Activated naive CD4-positive, alpha-beta T cell treated with anti-CD3 and anti-CD28 coated beads for 36 hours (primary cell): Measurements from ENCODE around the gene ACE. TPM values are rescaled to one million over a fixed set of nuclear protein-coding genes. Genes with fewer than 3 reads are reported as not detected.

ENCODE experiments used
- CTCF ChIA-PET: fragments of 350-600 bp; sonication (Branson Sonifier 250); formaldehyde crosslinking; loops from one replicate; lab custom pipeline; 2021; ENCODE audit warnings: antibody characterized with exemption; lab: Charles Lee
- DNase-seq: peaks from one replicate; pipeline ENCODE4 v3.0.0-alpha.2; 2020
- H3K27ac Mint-ChIP-seq: one replicate; pipeline ENCODE4 v1.8.0; 2021; ENCODE audit warnings: mild to moderate bottlenecking, mixed read lengths
- H3K27me3 Mint-ChIP-seq: one replicate; pipeline ENCODE4 v1.8.0; 2021; ENCODE audit warnings: low read depth, mixed read lengths
- H3K36me3 Mint-ChIP-seq: one replicate; pipeline ENCODE4 v1.8.0; 2021; ENCODE audit warnings: low read depth, mixed read lengths
- H3K4me1 Mint-ChIP-seq: one replicate; pipeline ENCODE4 v1.8.0; 2021; ENCODE audit warnings: low read depth, mixed read lengths
- H3K4me3 Mint-ChIP-seq: one replicate; pipeline ENCODE4 v1.8.0; 2021; ENCODE audit warnings: mild to moderate bottlenecking, moderate library complexity, mixed read lengths
- H3K9me3 Mint-ChIP-seq: one replicate; pipeline ENCODE4 v1.8.0; 2021; ENCODE audit warnings: mixed read lengths
- intact Hi-C: fragments of 100-400 bp; cut with micrococcal nuclease; formaldehyde crosslinking; loops from one replicate; pipeline ENCODE4 v1.15.1; 2023
- total RNA-seq, 2 experiments: library from RNA; stranded (reverse); gene quantifications; one replicate each; pipeline ENCODE4 v1.2.3, GENCODE V29; 2021

The ACE gene
- total RNA-seq, 2 experiments from 2014 or later, result 0.12 to 0.50 TPM

DNA sequence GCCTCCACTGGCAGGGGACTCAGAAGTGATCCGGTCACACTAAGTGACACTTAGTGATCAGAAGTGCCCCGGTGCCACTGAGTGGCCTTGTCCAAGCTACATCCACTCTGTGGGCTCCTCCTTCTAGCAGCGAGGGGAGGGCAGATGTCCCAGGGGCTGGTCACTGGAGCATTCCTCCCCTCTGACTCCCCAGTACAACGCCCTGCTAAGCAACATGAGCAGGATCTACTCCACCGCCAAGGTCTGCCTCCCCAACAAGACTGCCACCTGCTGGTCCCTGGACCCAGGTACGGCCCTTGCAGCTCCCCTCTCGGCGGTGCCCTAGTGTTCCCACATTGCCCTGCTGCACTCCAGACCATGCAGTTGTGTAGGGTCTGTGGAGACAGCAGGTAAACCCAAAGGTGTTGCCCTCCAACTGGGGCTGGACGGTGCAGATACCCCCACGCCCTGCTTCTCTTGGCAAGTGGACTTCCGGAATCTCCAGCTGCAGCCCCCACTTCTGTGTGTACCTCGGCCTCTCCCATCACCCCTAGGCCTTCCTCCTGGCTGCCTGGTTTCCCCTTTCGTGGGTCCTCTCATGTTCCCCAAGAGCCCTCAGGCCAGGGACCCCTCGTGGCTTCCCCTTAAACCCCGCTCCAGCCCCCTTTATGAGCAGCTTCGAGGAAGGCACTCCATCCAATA, 2.1 kb downstream of the ACE start:
- Mint-ChIP-seq H3K4me3 (no peak overlapping the region), H3K4me1 (peaks cover 5% of the 10 kb centered on the region), H3K27ac (no peak overlapping the region), H3K9me3 (no peaks in the 10 kb centered on the region), H3K27me3 (peaks cover 34% of the 10 kb centered on the region), H3K36me3 (no peaks in the 10 kb centered on the region)
- peak; percentile 87 for DNase-seq
- intact Hi-C loops, result loop anchor here (1.0 to 2.0 kb wide), 2 partner anchors 32 to 54 kb away; partner anchors contain the start of gene CYB561
- CTCF ChIA-PET, result interaction anchor here (0.5 to 6.1 kb wide), 29 partner anchors 8 to 779 kb away, joined by 3 to 138 read pairs (median 4); partner anchors contain the start of gene CYB561

DNA sequence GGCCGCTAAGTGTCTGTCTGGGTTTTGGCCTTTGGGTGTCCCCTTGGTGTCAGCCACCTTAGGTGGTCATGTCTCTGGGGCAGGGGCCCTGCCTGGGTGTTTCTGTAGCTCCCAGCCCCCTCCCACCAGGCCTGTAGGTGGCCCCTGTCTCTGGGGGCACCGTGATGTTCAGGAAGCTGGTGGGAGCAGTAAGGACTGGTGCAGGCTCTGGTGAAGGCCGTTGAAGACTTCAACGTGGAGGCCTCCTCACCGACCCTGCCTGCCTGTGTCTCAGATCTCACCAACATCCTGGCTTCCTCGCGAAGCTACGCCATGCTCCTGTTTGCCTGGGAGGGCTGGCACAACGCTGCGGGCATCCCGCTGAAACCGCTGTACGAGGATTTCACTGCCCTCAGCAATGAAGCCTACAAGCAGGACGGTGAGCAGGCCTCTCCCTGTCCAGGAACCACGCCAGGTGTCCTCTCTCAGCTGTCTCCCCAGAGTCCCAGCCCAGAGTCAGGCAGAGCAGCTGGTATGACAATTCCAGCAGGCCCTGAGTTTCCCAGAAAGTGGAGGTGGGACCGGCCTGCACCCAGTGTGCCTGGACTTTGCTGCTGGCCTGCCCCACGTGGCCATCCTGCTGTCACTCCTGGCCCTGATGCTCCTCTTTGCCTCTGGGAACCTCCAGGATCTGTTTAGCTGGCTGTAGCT, 2.8 kb downstream of the ACE start:
- H3K4me1 Mint-ChIP-seq, result peaks cover 5% of the 10 kb centered on the region
- H3K36me3 Mint-ChIP-seq, result no peaks in the 10 kb centered on the region
- no peaks in the 10 kb centered on the region for H3K9me3 Mint-ChIP-seq
- intact Hi-C loops, result loop anchor here (1.0 to 2.0 kb wide), 2 partner anchors 33 to 54 kb away; partner anchors contain the start of gene CYB561
- peaks cover 34% of the 10 kb centered on the region for H3K27me3 Mint-ChIP-seq
- CTCF ChIA-PET, result interaction anchor here (0.5 to 6.1 kb wide), 23 partner anchors 8 to 779 kb away, joined by 3 to 138 read pairs (median 4); partner anchors contain the start of gene CYB561
- DNase-seq, result no peak
- no peak overlapping the region for H3K27ac Mint-ChIP-seq
- no peak overlapping the region for H3K4me3 Mint-ChIP-seq

DNA sequence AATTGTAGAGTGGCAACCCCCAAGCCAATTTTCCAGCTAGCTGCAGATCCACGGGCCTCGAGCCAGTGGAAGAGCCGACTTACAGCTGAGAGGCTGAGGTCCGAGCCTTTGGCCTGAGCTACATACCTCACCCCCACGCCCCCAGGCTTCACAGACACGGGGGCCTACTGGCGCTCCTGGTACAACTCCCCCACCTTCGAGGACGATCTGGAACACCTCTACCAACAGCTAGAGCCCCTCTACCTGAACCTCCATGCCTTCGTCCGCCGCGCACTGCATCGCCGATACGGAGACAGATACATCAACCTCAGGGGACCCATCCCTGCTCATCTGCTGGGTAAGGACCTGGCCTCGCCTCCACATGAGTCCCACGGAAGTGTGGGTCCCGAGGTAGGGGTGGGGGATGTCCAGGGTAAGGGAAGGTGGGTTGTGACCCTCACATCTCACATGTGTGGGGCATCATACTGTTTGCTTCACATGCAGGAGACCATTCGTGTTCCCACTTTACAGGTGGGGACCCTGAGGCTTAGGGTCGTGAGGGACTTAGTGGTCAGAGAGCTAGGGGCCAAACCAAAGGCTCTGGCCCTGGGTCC, 3.4 kb downstream of the ACE start:
- Mint-ChIP-seq H3K36me3 (no peaks in the 10 kb centered on the region), H3K27ac (no peak overlapping the region), H3K27me3 (peaks cover 30% of the 10 kb centered on the region), H3K4me3 (no peak overlapping the region), H3K4me1 (peaks cover 5% of the 10 kb centered on the region), H3K9me3 (no peaks in the 10 kb centered on the region)
- intact Hi-C loops, result no loop called here
- CTCF ChIA-PET, result interaction anchor here (0.8 to 6.1 kb wide), 8 partner anchors 11 to 137 kb away, joined by 3 to 138 read pairs (median 8); no protein-coding TSS in a partner anchor
- DNase-seq, result no peak

DNA sequence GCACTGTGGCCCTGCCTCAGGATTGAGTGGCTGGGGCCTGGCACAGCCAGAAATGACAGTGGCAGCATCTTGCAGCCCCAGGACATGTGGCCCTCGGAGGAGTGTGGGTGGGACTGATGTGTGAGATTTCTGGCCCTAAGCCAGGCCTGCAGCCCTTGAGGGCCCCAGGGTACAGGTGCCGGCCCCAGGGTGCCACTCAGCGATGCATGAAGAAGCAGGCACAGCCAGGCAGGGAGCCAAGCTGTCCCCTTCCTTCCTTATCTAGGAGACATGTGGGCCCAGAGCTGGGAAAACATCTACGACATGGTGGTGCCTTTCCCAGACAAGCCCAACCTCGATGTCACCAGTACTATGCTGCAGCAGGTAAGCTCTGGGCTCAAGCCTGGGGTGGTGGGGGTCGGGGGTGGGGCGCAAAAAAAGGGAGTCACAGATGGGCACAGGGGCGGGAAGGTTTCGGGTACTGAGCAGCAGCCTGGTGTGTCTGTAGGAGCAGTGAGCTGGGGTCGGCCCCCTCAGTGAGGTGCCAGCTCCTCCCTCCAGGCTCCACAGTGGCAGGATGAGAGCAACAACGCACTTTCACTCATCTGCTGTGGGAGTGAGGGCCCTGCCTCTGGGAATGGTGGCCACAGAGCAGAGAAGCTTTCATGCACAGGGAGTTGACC, 4.1 kb downstream of the ACE start:
- Mint-ChIP-seq H3K27me3 (peaks cover 23% of the 10 kb centered on the region), H3K27ac (no peak overlapping the region), H3K36me3 (no peaks in the 10 kb centered on the region)

DNA sequence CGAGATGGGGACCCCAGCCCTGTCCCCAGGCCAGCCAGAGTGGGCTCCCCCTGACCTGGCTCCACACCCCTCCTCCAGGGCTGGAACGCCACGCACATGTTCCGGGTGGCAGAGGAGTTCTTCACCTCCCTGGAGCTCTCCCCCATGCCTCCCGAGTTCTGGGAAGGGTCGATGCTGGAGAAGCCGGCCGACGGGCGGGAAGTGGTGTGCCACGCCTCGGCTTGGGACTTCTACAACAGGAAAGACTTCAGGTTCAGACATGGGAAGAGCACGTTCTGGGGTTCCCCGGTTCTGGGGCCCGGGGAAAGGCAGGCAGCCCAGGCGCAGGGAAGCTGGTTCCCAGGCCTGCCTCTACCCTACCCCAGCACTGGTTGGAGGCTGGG, 4.6 kb downstream of the ACE start:
- Mint-ChIP-seq H3K4me3 (no peak overlapping the region), H3K27me3 (peaks cover 20% of the 10 kb centered on the region), H3K36me3 (no peaks in the 10 kb centered on the region), H3K27ac (no peak overlapping the region), H3K9me3 (no peaks in the 10 kb centered on the region), H3K4me1 (peaks cover 5% of the 10 kb centered on the region)
- CTCF ChIA-PET, result interaction anchor here (0.7 to 6.1 kb wide), 3 partner anchors 13 to 62 kb away, joined by 3 to 138 read pairs (median 11); no protein-coding TSS in a partner anchor
- no peak for DNase-seq
- intact Hi-C loops, result no loop called here

More for the DNA sequence above, 4.1 kb downstream of the ACE start:
- intact Hi-C loops, result no loop called here
- peaks cover 5% of the 10 kb centered on the region for H3K4me1 Mint-ChIP-seq
- H3K9me3 Mint-ChIP-seq, result no peaks in the 10 kb centered on the region
- CTCF ChIA-PET, result interaction anchor here (2.9 to 6.1 kb wide), 3 partner anchors 12 to 62 kb away, joined by 10 to 138 read pairs (median 11); no protein-coding TSS in a partner anchor
- H3K4me3 Mint-ChIP-seq, result no peak overlapping the region
- DNase-seq, result no peak

DNA sequence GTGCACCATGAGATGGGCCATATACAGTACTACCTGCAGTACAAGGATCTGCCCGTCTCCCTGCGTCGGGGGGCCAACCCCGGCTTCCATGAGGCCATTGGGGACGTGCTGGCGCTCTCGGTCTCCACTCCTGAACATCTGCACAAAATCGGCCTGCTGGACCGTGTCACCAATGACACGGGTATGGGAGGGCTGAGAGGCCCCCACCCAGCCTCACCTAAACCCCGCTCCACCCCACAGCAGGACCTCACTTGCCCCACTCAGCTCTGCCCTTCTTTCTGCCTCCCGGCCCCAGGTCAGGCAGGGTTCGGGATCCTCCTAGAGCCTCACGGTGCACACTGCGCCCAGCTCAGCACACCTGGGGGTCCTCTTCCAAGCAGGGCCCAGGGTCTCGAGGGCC, 5.6 kb downstream of the ACE start:
- H3K36me3 Mint-ChIP-seq, result no peaks in the 10 kb centered on the region
- peaks cover 19% of the 10 kb centered on the region for H3K27me3 Mint-ChIP-seq
- intact Hi-C loops, result no loop called here
- CTCF ChIA-PET, result interaction anchor here (1.1 kb wide), 1 partner anchor 57 kb away, joined by 4 read pairs; no protein-coding TSS in a partner anchor
- H3K27ac Mint-ChIP-seq, result no peak overlapping the region
- no peak overlapping the region for H3K4me3 Mint-ChIP-seq
- H3K4me1 Mint-ChIP-seq, result peaks cover 4% of the 10 kb centered on the region
- no peaks in the 10 kb centered on the region for H3K9me3 Mint-ChIP-seq
- DNase-seq, result no peak

DNA sequence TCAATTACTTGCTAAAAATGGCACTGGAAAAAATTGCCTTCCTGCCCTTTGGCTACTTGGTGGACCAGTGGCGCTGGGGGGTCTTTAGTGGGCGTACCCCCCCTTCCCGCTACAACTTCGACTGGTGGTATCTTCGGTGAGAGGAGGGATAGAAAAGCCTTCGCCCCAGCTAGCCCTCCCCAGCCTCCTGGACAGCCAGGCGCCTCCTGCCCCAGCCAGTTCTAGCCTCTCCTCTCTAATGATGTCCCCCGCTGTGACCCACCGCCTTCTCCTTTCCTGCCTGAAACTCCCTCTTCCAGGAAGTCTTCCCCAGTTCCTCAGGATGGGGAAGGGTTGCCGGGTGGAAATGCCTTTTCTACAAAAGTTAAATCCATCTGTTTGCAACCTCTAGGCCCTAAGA, 6.2 kb downstream of the ACE start:
- Mint-ChIP-seq H3K4me3 (no peak overlapping the region), H3K4me1 (no peaks in the 10 kb centered on the region), H3K27ac (no peak overlapping the region), H3K9me3 (no peaks in the 10 kb centered on the region), H3K27me3 (peaks cover 14% of the 10 kb centered on the region), H3K36me3 (no peaks in the 10 kb centered on the region)
- intact Hi-C loops, result no loop called here
- CTCF ChIA-PET, result interaction anchor here (1.1 kb wide), 1 partner anchor 57 kb away, joined by 4 read pairs; no protein-coding TSS in a partner anchor
- no peak for DNase-seq

DNA sequence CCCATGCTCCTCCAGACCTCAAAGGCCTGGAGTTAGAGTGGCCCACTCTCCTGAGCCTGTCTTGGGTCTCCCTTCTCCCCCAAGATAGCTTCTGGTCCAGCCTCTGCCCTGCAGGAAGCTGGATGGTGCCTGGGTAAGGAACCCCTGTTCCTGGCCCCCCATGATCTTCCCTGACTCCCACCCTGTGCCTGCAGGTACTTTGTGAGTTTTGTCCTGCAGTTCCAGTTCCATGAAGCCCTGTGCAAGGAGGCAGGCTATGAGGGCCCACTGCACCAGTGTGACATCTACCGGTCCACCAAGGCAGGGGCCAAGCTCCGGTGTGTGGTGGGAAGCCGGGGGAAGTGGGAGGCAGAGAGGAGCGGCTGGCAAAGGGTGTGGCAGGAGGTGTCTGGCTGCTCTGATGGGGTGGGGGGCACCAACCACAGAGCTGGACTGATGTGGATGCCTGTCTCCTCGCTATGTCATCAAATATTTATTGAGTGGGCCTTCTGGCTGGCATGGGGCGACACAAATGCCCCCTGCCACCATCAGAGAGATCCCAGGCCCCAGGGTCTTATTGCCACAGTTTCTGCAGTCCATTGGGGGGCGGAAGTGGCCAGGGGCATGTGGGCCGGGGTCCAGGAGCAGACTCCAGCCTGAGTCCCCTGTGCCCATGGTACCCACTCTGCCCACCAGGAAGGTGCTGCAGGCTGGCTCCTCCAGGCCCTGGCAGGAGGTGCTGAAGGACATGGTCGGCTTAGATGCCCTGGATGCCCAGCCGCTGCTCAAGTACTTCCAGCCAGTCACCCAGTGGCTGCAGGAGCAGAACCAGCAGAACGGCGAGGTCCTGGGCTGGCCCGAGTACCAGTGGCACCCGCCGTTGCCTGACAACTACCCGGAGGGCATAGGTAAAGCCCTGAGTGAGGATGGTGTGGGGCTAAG, 7.1 kb downstream of the ACE start:
- Mint-ChIP-seq H3K4me1 (no peaks in the 10 kb centered on the region), H3K4me3 (no peak overlapping the region), H3K9me3 (no peaks in the 10 kb centered on the region), H3K36me3 (no peaks in the 10 kb centered on the region), H3K27me3 (peaks cover 7% of the 10 kb centered on the region), H3K27ac (no peak overlapping the region)
- no peak for DNase-seq
- CTCF ChIA-PET, result interaction anchor here (0.6 to 1.1 kb wide), 2 partner anchors 58 to 713 kb away, joined by 3 to 4 read pairs; no protein-coding TSS in a partner anchor
- intact Hi-C loops, result no loop called here

DNA sequence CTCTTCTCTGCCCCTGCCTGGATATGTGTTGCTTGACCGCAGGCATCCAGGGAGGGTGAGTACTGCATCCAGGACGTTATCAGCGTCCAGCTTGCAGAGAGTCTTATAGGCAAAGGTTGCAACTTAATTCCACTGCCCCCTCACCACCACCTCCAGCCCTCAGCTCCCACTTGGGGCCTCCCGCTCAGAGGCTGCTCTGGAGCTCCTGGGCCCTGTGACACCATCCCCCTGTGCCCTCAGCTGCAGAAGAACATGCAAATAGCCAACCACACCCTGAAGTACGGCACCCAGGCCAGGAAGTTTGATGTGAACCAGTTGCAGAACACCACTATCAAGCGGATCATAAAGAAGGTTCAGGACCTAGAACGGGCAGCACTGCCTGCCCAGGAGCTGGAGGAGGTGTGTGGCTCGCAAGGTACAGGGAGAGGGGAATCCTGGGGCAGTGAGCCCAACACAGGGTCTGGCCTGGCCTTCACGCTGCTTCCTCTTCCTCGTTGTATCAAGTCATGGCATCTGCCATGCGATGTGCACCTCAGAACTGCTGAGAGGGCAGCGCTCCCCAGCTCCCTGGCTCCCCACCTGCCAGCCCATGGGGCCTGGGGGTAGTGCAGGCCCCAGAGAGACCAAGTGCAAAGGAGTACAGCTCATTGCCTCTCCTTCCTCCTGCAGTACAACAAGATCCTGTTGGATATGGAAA, 9.6 kb downstream of the ACE start:
- no peaks in the 10 kb centered on the region for H3K4me1 Mint-ChIP-seq
- CTCF ChIA-PET, result interaction anchor here (1.3 to 2.9 kb wide), 2 partner anchors 8 to 80 kb away, joined by 3 to 11 read pairs; no protein-coding TSS in a partner anchor
- H3K27me3 Mint-ChIP-seq, result no peaks in the 10 kb centered on the region
- intact Hi-C loops, result no loop called here
- no peak overlapping the region for H3K4me3 Mint-ChIP-seq
- H3K27ac Mint-ChIP-seq, result no peak overlapping the region
- no peaks in the 10 kb centered on the region for H3K9me3 Mint-ChIP-seq
- H3K36me3 Mint-ChIP-seq, result no peaks in the 10 kb centered on the region
- no peak for DNase-seq

DNA sequence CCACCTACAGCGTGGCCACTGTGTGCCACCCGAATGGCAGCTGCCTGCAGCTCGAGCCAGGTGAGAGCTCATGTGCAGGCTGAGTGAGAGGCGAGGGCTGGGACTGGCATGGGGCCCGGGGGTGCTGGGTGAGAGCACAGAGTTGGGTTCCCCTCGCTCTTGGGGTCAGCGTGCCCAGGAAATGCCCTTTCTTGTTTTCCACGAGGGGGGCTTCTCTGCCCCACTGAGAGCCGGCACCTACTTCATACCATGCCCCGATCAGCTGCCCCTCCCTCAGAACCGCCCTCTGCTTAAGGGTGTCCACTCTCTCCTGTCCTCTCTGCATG, 10.1 kb downstream of the ACE start:
- H3K4me1 Mint-ChIP-seq, result no peaks in the 10 kb centered on the region
- H3K27me3 Mint-ChIP-seq, result no peaks in the 10 kb centered on the region
- no peak overlapping the region for H3K4me3 Mint-ChIP-seq
- no peaks in the 10 kb centered on the region for H3K9me3 Mint-ChIP-seq
- CTCF ChIA-PET, result interaction anchor here (1.1 to 2.9 kb wide), 3 partner anchors 9 to 81 kb away, joined by 3 to 11 read pairs (median 3); no protein-coding TSS in a partner anchor
- H3K27ac Mint-ChIP-seq, result no peak overlapping the region
- DNase-seq, result no peak
- intact Hi-C loops, result no loop called here
- no peaks in the 10 kb centered on the region for H3K36me3 Mint-ChIP-seq
